H9 (cell line): ENCODE results near the gene RBM19. TPM values are rescaled to one million over a fixed set of nuclear protein-coding genes. Genes with fewer than 3 reads are reported as not detected.

ENCODE experiments used
- DNase-seq: peaks from one replicate; pipeline ENCODE4 v3.0.0-alpha.2; 2017
- H2AFZ ChIP-seq: one replicate; pipeline ENCODE4 v1.6.1; 2013; ENCODE audit warnings: mild to moderate bottlenecking, low read length, control low read depth, moderate library complexity
- H2AK5ac ChIP-seq: 2 replicates; pipeline ENCODE4 v1.6.1; 2013; ENCODE audit warnings: low read length, control low read depth, mixed read lengths; ENCODE audit not compliant: insufficient read length
- H2BK120ac ChIP-seq: one replicate; pipeline ENCODE4 v1.6.1; 2013; ENCODE audit warnings: low read depth, mild to moderate bottlenecking, low read length, control low read depth, inconsistent platforms; ENCODE audit not compliant: poor library complexity, severe bottlenecking
- H2BK12ac ChIP-seq: 2 replicates; pipeline ENCODE4 v1.6.1; 2013; ENCODE audit warnings: low read length, control low read depth, mixed read lengths, low read depth; ENCODE audit not compliant: insufficient read length
- H2BK15ac ChIP-seq: 2 replicates; pipeline ENCODE4 v1.6.1; 2013; ENCODE audit warnings: low read depth, low read length, control low read depth
- H2BK20ac ChIP-seq: one replicate; pipeline ENCODE4 v1.6.1; 2013; ENCODE audit warnings: low read depth, mild to moderate bottlenecking, low read length, control low read depth, inconsistent platforms; ENCODE audit not compliant: poor library complexity, severe bottlenecking
- H2BK5ac ChIP-seq: 2 replicates; pipeline ENCODE4 v1.6.1; 2013; ENCODE audit warnings: low read length, control low read depth, mixed read lengths; ENCODE audit not compliant: insufficient read length
- H3K14ac ChIP-seq: 2 replicates; pipeline ENCODE4 v1.6.1; 2013; ENCODE audit warnings: low read length, control low read depth; ENCODE audit not compliant: insufficient read depth
- H3K18ac ChIP-seq: 2 replicates; pipeline ENCODE4 v1.6.1; 2013; ENCODE audit warnings: low read depth, mild to moderate bottlenecking, mixed read lengths, low read length, control low read depth; ENCODE audit not compliant: insufficient read length
- H3K23ac ChIP-seq: 2 replicates; pipeline ENCODE4 v1.6.1; 2013; ENCODE audit warnings: low read length, control low read depth, mixed read lengths, low read depth; ENCODE audit not compliant: insufficient read length
- H3K23me2 ChIP-seq: 2 replicates; pipeline ENCODE4 v1.6.1; 2013; ENCODE audit warnings: low read depth, mild to moderate bottlenecking, mixed read lengths, low read length, control low read depth; ENCODE audit not compliant: insufficient read length, poor library complexity, severe bottlenecking
- H3K27ac ChIP-seq: 2 replicates; pipeline ENCODE4 v1.5.1; 2013; ENCODE audit warnings: low read length, control low read depth, mixed read lengths, low read depth; ENCODE audit not compliant: insufficient read length
- H3K27me3 ChIP-seq: 2 replicates; pipeline ENCODE4 v1.6.1; 2013; ENCODE audit warnings: low read length, control low read depth, inconsistent platforms; ENCODE audit not compliant: insufficient read depth
- H3K4ac ChIP-seq: 2 replicates; pipeline ENCODE4 v1.6.1; 2013; ENCODE audit warnings: low read depth, mild to moderate bottlenecking, control low read depth, inconsistent platforms, low read length, moderate library complexity
- H3K4me1 ChIP-seq: 2 replicates; pipeline ENCODE4 v1.6.1; 2013; ENCODE audit warnings: low read length, control low read depth, inconsistent platforms; ENCODE audit not compliant: insufficient read depth
- H3K4me2 ChIP-seq: 2 replicates; pipeline ENCODE4 v1.6.1; 2013; ENCODE audit warnings: low read length, control low read depth, mixed read lengths; ENCODE audit not compliant: insufficient read length, insufficient read depth
- H3K56ac ChIP-seq: 2 replicates; pipeline ENCODE4 v1.6.1; 2013; ENCODE audit warnings: low read depth, mild to moderate bottlenecking, mixed read lengths, low read length, control low read depth; ENCODE audit not compliant: insufficient read length
- H3K79me1 ChIP-seq: 2 replicates; pipeline ENCODE4 v1.6.1; 2013; ENCODE audit warnings: low read depth, mild to moderate bottlenecking, moderate library complexity, low read length, control low read depth, inconsistent platforms; ENCODE audit not compliant: insufficient read depth, poor library complexity, severe bottlenecking
- H3K79me2 ChIP-seq: 2 replicates; pipeline ENCODE4 v1.6.1; 2013; ENCODE audit warnings: low read length, control low read depth, inconsistent platforms; ENCODE audit not compliant: insufficient read depth
- H3K9ac ChIP-seq: 2 replicates; pipeline ENCODE4 v1.6.1; 2013; ENCODE audit warnings: low read length, control low read depth, mixed read lengths; ENCODE audit not compliant: insufficient read length; ENCODE audit errors: extremely low read depth
- H3K9me3 ChIP-seq: one replicate; pipeline ENCODE4 v1.6.1; 2013; ENCODE audit warnings: low read depth, low read length, inconsistent platforms; ENCODE audit not compliant: control insufficient read depth
- H3T11ph ChIP-seq: one replicate; pipeline ENCODE4 v1.6.1; 2013; ENCODE audit warnings: mild to moderate bottlenecking, low read length, control low read depth, inconsistent platforms
- H4K20me1 ChIP-seq: one replicate; pipeline ENCODE4 v1.6.1; 2013; ENCODE audit not compliant: control insufficient read depth, insufficient read length, insufficient read depth
- H4K5ac ChIP-seq: 2 replicates; pipeline ENCODE4 v1.6.1; 2013; ENCODE audit warnings: low read depth, mild to moderate bottlenecking, mixed read lengths, low read length, control low read depth; ENCODE audit not compliant: insufficient read length
- H4K8ac ChIP-seq: replicated peaks from 2 replicates; pipeline ENCODE4 v1.6.1; 2013; ENCODE audit warnings: low read length, control low read depth, mixed read lengths, low read depth; ENCODE audit not compliant: insufficient read length
- H4K91ac ChIP-seq: 2 replicates; pipeline ENCODE4 v1.6.1; 2013; ENCODE audit warnings: low read depth, mild to moderate bottlenecking, moderate library complexity, mixed read lengths, low read length, control low read depth; ENCODE audit not compliant: insufficient read length
- H3K27ac Mint-ChIP-seq, 3 experiments: 2 replicates in 2 of 3; 3 replicates in 1 of 3; pipeline ENCODE4 v1.8.0; 2020 to 2021; ENCODE audit warnings: mixed read lengths in 3 of 3, mild to moderate bottlenecking in 1 of 3, moderate library complexity in 1 of 3
- H3K27me3 Mint-ChIP-seq: 2 replicates; pipeline ENCODE4 v1.8.0; 2021; ENCODE audit warnings: low read depth, mild to moderate bottlenecking, moderate library complexity, mixed read lengths
- H3K36me3 Mint-ChIP-seq, 3 experiments: 2 replicates in 2 of 3; 3 replicates in 1 of 3; pipeline ENCODE4 v1.8.0; 2020 to 2021; ENCODE audit warnings: low read depth in 3 of 3, mixed read lengths in 3 of 3; ENCODE audit not compliant: insufficient read depth in 1 of 3
- H3K4me1 Mint-ChIP-seq, 2 experiments: 2 replicates each; pipeline ENCODE4 v1.8.0; 2020; ENCODE audit warnings: mixed read lengths in 2 of 2
- H3K4me3 Mint-ChIP-seq, 2 experiments: 2 replicates in 1 of 2; 3 replicates in 1 of 2; pipeline ENCODE4 v1.8.0; 2020 to 2021; ENCODE audit warnings: mild to moderate bottlenecking in 2 of 2, mixed read lengths in 2 of 2, moderate library complexity in 1 of 2
- H3K9me3 Mint-ChIP-seq, 2 experiments: 2 replicates in 1 of 2; 3 replicates in 1 of 2; pipeline ENCODE4 v1.8.0; 2020; ENCODE audit warnings: mild to moderate bottlenecking in 2 of 2, mixed read lengths in 2 of 2, moderate library complexity in 1 of 2
- WGBS: extraction: QIAGEN DNeasy Blood & Tissue Kit; methylation state at CpG from one replicate; pipeline ENCODE4 v1.1.7; 2013; ENCODE audit warnings: missing lambda C conversion rate, low lambda C conversion rate, mixed read lengths; ENCODE audit not compliant: insufficient read length; ENCODE audit errors: extremely low coverage; 5-methylcytosine and 5-hydroxymethylcytosine counted together
- total RNA-seq: library from RNA; stranded (reverse); gene quantifications from 2 replicates; pipeline ENCODE4 v1.2.1, GENCODE V29; 2021
- TF ChIP-seq, protein P1 (sequence below): fragments of 200-600 bp; sonication (generic); conservative IDR thresholded peaks from 3 replicates; pipeline ENCODE4 v1.8.0; 2021; ENCODE audit warnings: antibody characterized with exemption, mild to moderate bottlenecking

Gene RBM19
- total RNA-seq, 1 experiment from 2014 or later, result 32.2 TPM

- Histone ChIP-seq H4K8ac (no peak overlapping the region), H2BK15ac (no peak overlapping the region), H3K4ac (no peak overlapping the region), H3K9ac (no peak overlapping the region), H2AFZ (no peak overlapping the region), H2BK120ac (no peak overlapping the region), H2BK5ac (no peak overlapping the region), H4K20me1 (no peaks in the 10 kb centered on the region), H3K27ac (no peak overlapping the region), H3K14ac (no peak overlapping the region), H3K23me2 (no peaks in the 10 kb centered on the region), H4K91ac (no peak overlapping the region), H4K5ac (no peak overlapping the region), H3K79me2 (no peaks in the 10 kb centered on the region), H3K56ac (no peak overlapping the region), H3K27me3 (no peaks in the 10 kb centered on the region), H2AK5ac (no peak overlapping the region), H3K9me3 (no peaks in the 10 kb centered on the region), H2BK12ac (no peak overlapping the region), H3T11ph (no peak overlapping the region), H3K18ac (no peak overlapping the region), H2BK20ac (no peak overlapping the region), H3K4me2 (no peak overlapping the region), H3K79me1 (no peaks in the 10 kb centered on the region), H3K4me1 (no peaks in the 10 kb centered on the region), H3K23ac (no peak overlapping the region)
- TF ChIP-seq, protein P1, sequence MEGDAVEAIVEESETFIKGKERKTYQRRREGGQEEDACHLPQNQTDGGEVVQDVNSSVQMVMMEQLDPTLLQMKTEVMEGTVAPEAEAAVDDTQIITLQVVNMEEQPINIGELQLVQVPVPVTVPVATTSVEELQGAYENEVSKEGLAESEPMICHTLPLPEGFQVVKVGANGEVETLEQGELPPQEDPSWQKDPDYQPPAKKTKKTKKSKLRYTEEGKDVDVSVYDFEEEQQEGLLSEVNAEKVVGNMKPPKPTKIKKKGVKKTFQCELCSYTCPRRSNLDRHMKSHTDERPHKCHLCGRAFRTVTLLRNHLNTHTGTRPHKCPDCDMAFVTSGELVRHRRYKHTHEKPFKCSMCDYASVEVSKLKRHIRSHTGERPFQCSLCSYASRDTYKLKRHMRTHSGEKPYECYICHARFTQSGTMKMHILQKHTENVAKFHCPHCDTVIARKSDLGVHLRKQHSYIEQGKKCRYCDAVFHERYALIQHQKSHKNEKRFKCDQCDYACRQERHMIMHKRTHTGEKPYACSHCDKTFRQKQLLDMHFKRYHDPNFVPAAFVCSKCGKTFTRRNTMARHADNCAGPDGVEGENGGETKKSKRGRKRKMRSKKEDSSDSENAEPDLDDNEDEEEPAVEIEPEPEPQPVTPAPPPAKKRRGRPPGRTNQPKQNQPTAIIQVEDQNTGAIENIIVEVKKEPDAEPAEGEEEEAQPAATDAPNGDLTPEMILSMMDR, result peak; percentile 94
- H3K27me3 Mint-ChIP-seq, result no peaks in the 10 kb centered on the region
- H3K9me3 Mint-ChIP-seq, result no peaks in the 10 kb centered on the region
- H3K4me1 Mint-ChIP-seq, result peaks cover 9 to 22% of the 10 kb centered on the region in 2 experiments
- H3K36me3 Mint-ChIP-seq, result peaks cover 14 to 52% (median 30%) of the 10 kb centered on the region in 3 experiments; a peak in 6 of 7 replicates
- peak; percentile 90 for DNase-seq
- H3K27ac Mint-ChIP-seq, result peak overlapping the region in 1 of 3 experiments; percentile 53; a peak in 2 of 7 replicates
- H3K4me3 Mint-ChIP-seq, result no peak overlapping the region
- no CpG with 5 or more reads among the region's 13 CpGs for WGBS
Observed at GRCh38 chr12:113912760-113913329, 53.3 kb downstream of the RBM19 start.
